Esophagus squamous epithelium (tissue), 5 donors: Measurements from ENCODE around the gene TFF2. TPM values are rescaled to one million over a fixed set of nuclear protein-coding genes. Genes with fewer than 3 reads are reported as not detected.

Experiments used
- DNase-seq: peaks from one replicate; lab custom pipeline; 2025; lab: John Stamatoyannopoulos, UW
- H3K27ac ChIP-seq, 4 donors: fragments of 200-600 bp; sonication (generic); one replicate each; pipeline ENCODE4 v1.5.1; 2016 to 2019; ENCODE audit warnings: mild to moderate bottlenecking in 1 of 4
- H3K27me3 ChIP-seq, 4 donors: fragments of 200-600 bp; sonication (generic); 1 replicate in 3 of 4; 2 replicates in 1 of 4; pipeline versions ENCODE4 v1.5.1 to v1.6.0; 2017 to 2021; ENCODE audit warnings: antibody characterized with exemption in 1 of 4
- H3K36me3 ChIP-seq, 3 donors: fragments of 200-600 bp; sonication (generic); one replicate each; pipeline ENCODE4 v1.5.1; 2016 to 2019
- H3K4me1 ChIP-seq, 3 donors: fragments of 200-600 bp; sonication (generic); one replicate each; pipeline ENCODE4 v1.5.1; 2017 to 2019
- H3K4me3 ChIP-seq, 4 donors: fragments of 200-600 bp; sonication (generic); 1 replicate in 3 of 4; 2 replicates in 1 of 4; pipeline ENCODE4 v1.5.1; 2016 to 2019; ENCODE audit warnings: mild to moderate bottlenecking in 2 of 4, moderate library complexity in 1 of 4
- H3K9me3 ChIP-seq, 3 donors: fragments of 200-600 bp; sonication (generic); one replicate each; pipeline ENCODE4 v1.5.1; 2016 to 2019
- POLR2A ChIP-seq, 4 donors: fragments of 450-650 bp; IDR thresholded peaks; one replicate each; pipeline ENCODE4 v1.6.1; 2017; ENCODE audit warnings: antibody characterized with exemption in 4 of 4, mild to moderate bottlenecking in 4 of 4, moderate library complexity in 3 of 4
- WGBS, 2 donors: methylation state at CpG; one replicate each; pipeline ENCODE4 v1.1.5; 2018; 5-methylcytosine and 5-hydroxymethylcytosine counted together
- intact Hi-C: fragments of 100-400 bp; cut with DNase I; formaldehyde crosslinking; loops from one replicate; pipeline ENCODE4 v1.15.0; 2022
- total RNA-seq, 4 donors: library from RNA; depleted of rRNA; stranded (reverse); fragments of >200 nt; gene quantifications; one replicate each; pipeline ENCODE4 v1.1.0, GENCODE V29; 2016
- TF ChIP-seq, protein P1 (sequence below), 6 experiments: fragments of 450-650 bp in 4 of 6; fragments of 200-600 bp in 2 of 6; sonication (generic) in 2 of 6; IDR thresholded peaks; one replicate each; pipeline ENCODE4 v1.5.1; 2016 to 2019; ENCODE audit warnings: antibody characterized with exemption in 6 of 6, mild to moderate bottlenecking in 4 of 6, moderate library complexity in 4 of 6
- donor health status: DM: yes; HTN: yes; CAD: no.

TFF2 gene
- total RNA-seq, 4 donors from 2014 or later, result 1.7 TPM; not detected in 3

GRCh38 chr21:42364304-42364865 is 13.6 kb upstream of the TFF2 start:
- H3K36me3 ChIP-seq, result no peaks in the 10 kb centered on the region
- H3K27ac ChIP-seq, result no peak overlapping the region
- 69 to 71% methylated on average over 8 to 11 of the region's 13 CpGs for WGBS, 2 donors
- peaks cover 0 to 49% (median 0%) of the 10 kb centered on the region in 4 donors for H3K27me3 ChIP-seq
- no peak overlapping the region for H3K4me3 ChIP-seq
- H3K4me1 ChIP-seq, result peaks cover 0 to 21% (median 0%) of the 10 kb centered on the region in 3 donors
- no peak for TF ChIP-seq POLR2A (IDR thresholded peaks at IDR 0.05)
- TF ChIP-seq, protein P1, sequence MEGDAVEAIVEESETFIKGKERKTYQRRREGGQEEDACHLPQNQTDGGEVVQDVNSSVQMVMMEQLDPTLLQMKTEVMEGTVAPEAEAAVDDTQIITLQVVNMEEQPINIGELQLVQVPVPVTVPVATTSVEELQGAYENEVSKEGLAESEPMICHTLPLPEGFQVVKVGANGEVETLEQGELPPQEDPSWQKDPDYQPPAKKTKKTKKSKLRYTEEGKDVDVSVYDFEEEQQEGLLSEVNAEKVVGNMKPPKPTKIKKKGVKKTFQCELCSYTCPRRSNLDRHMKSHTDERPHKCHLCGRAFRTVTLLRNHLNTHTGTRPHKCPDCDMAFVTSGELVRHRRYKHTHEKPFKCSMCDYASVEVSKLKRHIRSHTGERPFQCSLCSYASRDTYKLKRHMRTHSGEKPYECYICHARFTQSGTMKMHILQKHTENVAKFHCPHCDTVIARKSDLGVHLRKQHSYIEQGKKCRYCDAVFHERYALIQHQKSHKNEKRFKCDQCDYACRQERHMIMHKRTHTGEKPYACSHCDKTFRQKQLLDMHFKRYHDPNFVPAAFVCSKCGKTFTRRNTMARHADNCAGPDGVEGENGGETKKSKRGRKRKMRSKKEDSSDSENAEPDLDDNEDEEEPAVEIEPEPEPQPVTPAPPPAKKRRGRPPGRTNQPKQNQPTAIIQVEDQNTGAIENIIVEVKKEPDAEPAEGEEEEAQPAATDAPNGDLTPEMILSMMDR (IDR thresholded peaks at IDR 0.05), result no peak
- intact Hi-C loops, result no loop called here
- no peak for DNase-seq
- peaks cover 0 to 7% (median 5%) of the 10 kb centered on the region in 3 donors for H3K9me3 ChIP-seq

DNA sequence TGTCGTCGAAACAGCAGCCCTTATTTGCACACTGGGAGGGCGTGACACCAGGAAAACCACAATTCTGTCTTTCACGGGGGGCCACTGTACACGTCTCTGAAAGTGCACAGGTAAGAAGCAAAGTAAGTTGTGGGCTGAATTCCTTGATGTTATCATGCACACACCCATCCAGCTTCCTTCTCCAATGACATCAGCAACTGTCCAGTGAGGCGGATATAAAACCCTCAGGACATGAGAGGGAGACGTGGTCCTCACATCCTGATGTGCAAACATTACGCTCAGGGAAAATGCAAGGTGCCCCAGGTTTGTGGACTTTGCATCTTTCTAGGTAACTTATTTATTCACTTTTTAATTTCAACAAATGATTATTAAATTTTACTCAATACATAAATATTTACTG is 12.5 kb upstream of the TFF2 start:
- H3K27ac ChIP-seq, result no peak overlapping the region
- H3K27me3 ChIP-seq, result peaks cover 0 to 56% (median 0%) of the 10 kb centered on the region in 4 donors
- no peaks in the 10 kb centered on the region for H3K36me3 ChIP-seq
- H3K4me1 ChIP-seq, result peaks cover 0 to 18% (median 0%) of the 10 kb centered on the region in 3 donors
- intact Hi-C loops, result no loop called here
- TF ChIP-seq, protein P1 (IDR thresholded peaks at IDR 0.05), result no peak
- no peak for TF ChIP-seq POLR2A (IDR thresholded peaks at IDR 0.05)
- WGBS, 2 donors, result 58% methylated on average over 5 to 8 of the region's 8 CpGs
- no peak for DNase-seq
- H3K9me3 ChIP-seq, result peaks cover 0 to 7% (median 5%) of the 10 kb centered on the region in 3 donors
- H3K4me3 ChIP-seq, result no peak overlapping the region

DNA sequence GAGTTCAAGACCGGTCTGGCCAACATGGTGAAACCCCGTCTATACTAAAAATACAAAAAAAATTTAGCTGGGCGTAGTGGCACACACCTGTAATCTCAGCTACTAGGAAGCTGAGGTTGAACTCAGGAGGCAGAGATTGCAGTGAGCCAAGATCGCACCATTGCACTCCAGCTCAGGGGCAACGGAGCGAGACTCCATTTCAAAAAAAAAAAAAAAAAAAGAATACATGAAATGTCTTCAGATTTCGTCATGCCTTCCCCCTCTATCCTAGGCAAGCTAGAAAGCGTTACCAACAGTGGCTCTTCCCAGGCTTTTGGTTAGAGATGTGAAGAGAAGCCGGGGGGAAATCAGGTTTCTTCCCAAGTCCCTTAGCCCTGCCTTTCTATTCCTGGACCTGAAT is 11.9 kb upstream of the TFF2 start:
- Histone ChIP-seq H3K36me3 (no peaks in the 10 kb centered on the region), H3K27me3 (peaks cover 0 to 61% (median 0%) of the 10 kb centered on the region in 4 donors), H3K27ac (no peak overlapping the region), H3K4me3 (no peak overlapping the region), H3K4me1 (peaks cover 0 to 12% (median 0%) of the 10 kb centered on the region in 3 donors), H3K9me3 (peaks cover 0 to 8% (median 5%) of the 10 kb centered on the region in 3 donors)
- TF ChIP-seq, protein P1 (IDR thresholded peaks at IDR 0.05), result no peak
- no peak for TF ChIP-seq POLR2A (IDR thresholded peaks at IDR 0.05)
- WGBS, 2 donors, result 61 to 62% methylated on average over 9 of the region's 9 CpGs
- DNase-seq, result no peak
- intact Hi-C loops, result no loop called here

DNA sequence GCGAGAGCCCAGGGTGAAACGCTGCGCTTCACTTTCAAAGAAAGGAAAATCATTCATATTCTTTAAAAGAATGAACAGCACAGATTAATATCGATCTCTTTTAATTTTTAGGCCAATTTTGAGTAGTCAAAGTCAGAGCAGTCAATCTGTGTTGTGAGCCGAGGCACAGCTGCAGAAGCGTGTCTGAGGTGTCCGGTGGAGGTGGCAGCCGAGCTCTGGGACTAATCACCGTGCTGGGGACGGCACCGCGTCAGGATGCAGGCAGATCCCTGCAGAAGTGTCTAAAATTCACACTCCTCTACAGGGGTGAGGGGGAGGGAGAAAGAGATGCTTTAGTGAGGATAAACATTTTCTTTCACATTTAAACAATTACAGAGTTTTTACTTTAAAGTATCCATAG is 11.4 kb upstream of the TFF2 start:
- DNase-seq, result no peak
- H3K27me3 ChIP-seq, result peaks cover 0 to 61% (median 0%) of the 10 kb centered on the region in 4 donors
- TF ChIP-seq, protein P1 (IDR thresholded peaks at IDR 0.05), result no peak
- TF ChIP-seq POLR2A (IDR thresholded peaks at IDR 0.05), result no peak

GRCh38 chr21:42361286-42361685 is 10.5 kb upstream of the TFF2 start:
- Histone ChIP-seq H3K4me1 (peaks cover 0 to 3% (median 0%) of the 10 kb centered on the region in 3 donors), H3K4me3 (no peak overlapping the region), H3K36me3 (no peaks in the 10 kb centered on the region), H3K27me3 (peaks cover 0 to 67% (median 0%) of the 10 kb centered on the region in 4 donors), H3K27ac (no peak overlapping the region), H3K9me3 (peaks cover 0 to 22% (median 5%) of the 10 kb centered on the region in 3 donors)
- TF ChIP-seq, protein P1 (IDR thresholded peaks at IDR 0.05), result no peak
- no peak for TF ChIP-seq POLR2A (IDR thresholded peaks at IDR 0.05)
- no peak for DNase-seq
- intact Hi-C loops, result no loop called here
- WGBS, 2 donors, result 37 to 60% methylated on average over 1 to 5 of the region's 7 CpGs

More for the DNA sequence above, 11.4 kb upstream of the TFF2 start:
- intact Hi-C loops, result no loop called here
- Histone ChIP-seq H3K27ac (no peak overlapping the region), H3K4me3 (no peak overlapping the region), H3K36me3 (no peaks in the 10 kb centered on the region), H3K4me1 (peaks cover 0 to 7% (median 0%) of the 10 kb centered on the region in 3 donors), H3K9me3 (peaks cover 0 to 13% (median 5%) of the 10 kb centered on the region in 3 donors)
- 73 to 76% methylated on average over 11 of the region's 12 CpGs for WGBS, 2 donors
